GM12864 (cell line): ENCODE data around the gene B4GALNT2.
A peak's percentile ranks its signal among the peaks of the same experiment; 100 is the strongest.

ENCODE experiments used
- DNase-seq: peaks from one replicate; pipeline ENCODE4 v3.0.0-alpha.2; 2011; ENCODE audit warnings: low read depth
- H3K4me3 ChIP-seq: 2 replicates; pipeline ENCODE4 v1.5.1; 2011; ENCODE audit warnings: mild to moderate bottlenecking, low read depth, low read length, control low read depth
- CTCF ChIP-seq: IDR thresholded peaks from 2 replicates; pipeline ENCODE4 v1.5.1; 2011; ENCODE audit warnings: low read depth, mild to moderate bottlenecking, moderate library complexity, low read length, control low read depth, inconsistent platforms; ENCODE audit errors: missing control alignments

Gene B4GALNT2

GRCh38 chr17:49191917-49192741 is 59.6 kb downstream of the B4GALNT2 start:
- peak; percentile 37 for TF ChIP-seq CTCF
- peak; percentile 71 for DNase-seq
- H3K4me3 ChIP-seq: peak overlapping the region; percentile 60

- TF ChIP-seq CTCF: no peak
- peak overlapping the region; percentile 60 for H3K4me3 ChIP-seq
- DNase-seq: peak; percentile 63
Observed at GRCh38 chr17:49193513-49194296, 61.1 kb downstream of the B4GALNT2 start.

GRCh38 chr17:49194297-49194607 is 61.7 kb downstream of the B4GALNT2 start:
- no peak for DNase-seq
- no peak for TF ChIP-seq CTCF
- H3K4me3 ChIP-seq: no peak overlapping the region; the same call in 1 of the 2 replicates

- TF ChIP-seq CTCF: no peak
- H3K4me3 ChIP-seq: no peak overlapping the region
- DNase-seq: no peak
Observed at GRCh38 chr17:49195751-49196150, 63.2 kb downstream of the B4GALNT2 start.

- no peak for DNase-seq
- no peak for TF ChIP-seq CTCF
- no peak overlapping the region for H3K4me3 ChIP-seq
Observed at GRCh38 chr17:49196520-49196919, 64.0 kb downstream of the B4GALNT2 start.

- no peak for DNase-seq
- no peak overlapping the region for H3K4me3 ChIP-seq
- no peak for TF ChIP-seq CTCF
Observed at GRCh38 chr17:49197346-49197998, 64.9 kb downstream of the B4GALNT2 start.
